Ovary (tissue), 9 donors: ENCODE measurements around the gene SERPINI2. TPM values are rescaled to one million over a fixed set of nuclear protein-coding genes. Genes with fewer than 3 reads are reported as not detected.

Source experiments
- DNase-seq, 5 donors: peaks; one replicate each; pipeline ENCODE4 v3.0.0-alpha.2; 2019 to 2020
- H3K27ac ChIP-seq, 2 donors: fragments of 200-600 bp; one replicate each; pipeline versions ENCODE4 v1.5.1 to v1.8.0; 2019 to 2022
- H3K27me3 ChIP-seq: fragments of 200-600 bp; one replicate; pipeline ENCODE4 v1.8.0; 2022
- H3K36me3 ChIP-seq: fragments of 200-600 bp; sonication (generic); one replicate; pipeline ENCODE4 v1.5.1; 2019
- H3K4me1 ChIP-seq: one replicate; pipeline ENCODE4 v1.8.1; 2013; ENCODE audit warnings: mild to moderate bottlenecking, moderate library complexity; ENCODE audit not compliant: insufficient read depth
- H3K4me3 ChIP-seq: fragments of 200-600 bp; sonication (generic); one replicate; pipeline ENCODE4 v1.5.1; 2017
- H3K9me3 ChIP-seq, 2 donors: fragments of 200-600 bp in 1 of 2; sonication (generic) in 1 of 2; one replicate each; pipeline versions ENCODE4 v1.5.1 to v1.8.1; 2013 to 2019; ENCODE audit warnings: mild to moderate bottlenecking in 1 of 2, moderate library complexity in 1 of 2
- CTCF ChIP-seq, 3 donors: fragments of 450-650 bp in 2 of 3; fragments of 200-600 bp in 1 of 3; IDR thresholded peaks; one replicate each; pipeline versions ENCODE4 v1.5.1 to v1.8.0; 2016 to 2022; ENCODE audit warnings: antibody characterized with exemption in 3 of 3, mild to moderate bottlenecking in 1 of 3
- EP300 ChIP-seq: sonication (generic); formaldehyde crosslinking; IDR thresholded peaks from one replicate; pipeline ENCODE4 v1.6.1; 2017; ENCODE audit warnings: antibody characterized with exemption
- POLR2A ChIP-seq: fragments of 450-650 bp; IDR thresholded peaks from one replicate; pipeline ENCODE4 v1.6.1; 2017; ENCODE audit warnings: antibody characterized with exemption, mild to moderate bottlenecking, moderate library complexity
- WGBS, 3 donors: extraction: QIAGEN DNeasy Blood & Tissue Kit in 1 of 3; methylation state at CpG; one replicate each; pipeline versions ENCODE4 v1.1.5 to v1.1.7; 2013 to 2017; 5-methylcytosine and 5-hydroxymethylcytosine counted together
- intact Hi-C, 4 donors: fragments of 100-400 bp; cut with DNase I; formaldehyde crosslinking; loops; one replicate each; pipeline versions ENCODE4 v1.11.0 to v1.15.1; 2022 to 2023
- polyA plus RNA-seq, 2 donors: library from polyadenylated mRNA; stranded (reverse); fragments of 200-250 nt in 1 of 2; fragments of 350-450 nt in 1 of 2; fragmentation: Illumina TruSeq in 1 of 2; extraction: RNeasy Lipid Tissue Mini Kit (QIAGEN cat#74804) in 1 of 2; gene quantifications; one replicate each; pipeline ENCODE4 v1.2.3, GENCODE V29; 2013 to 2014
- total RNA-seq, 7 donors: library from RNA; depleted of rRNA in 2 of 7; stranded (reverse); fragments of >200 nt in 2 of 7; fragmentation: NEBNext Ultra II Directional in 3 of 7; extraction: Animal tissue kit (Norgen Biotek cat#: 25700) in 3 of 7; gene quantifications; one replicate each; pipeline versions ENCODE4 v1.1.0 to v1.2.4, GENCODE V29; 2016 to 2023
- donor health status: DM: no; HTN: no; CAD: no; lungs with moderate emphysema.
- donor health status: DM: no; HTN: no; CAD: no.
- donor health status: Bipolar disorder and iron deficiency.
- donor health status: DM: yes; HTN: yes; CAD: no.
- donor health status: DM: no; HTN: no; CAD: no.
- donor health status: DM: yes; HTN: yes; CAD: no.

SERPINI2 gene
- total and polyA plus RNA-seq, 9 donors: 0.20 to 8.8 (median 0.33) TPM; not detected in 4

- no peak for DNase-seq
- Histone ChIP-seq H3K27ac (no peak overlapping the region), H3K4me3 (no peak overlapping the region), H3K27me3 (no peaks in the 10 kb centered on the region), H3K9me3 (no peaks in the 10 kb centered on the region), H3K4me1 (no peaks in the 10 kb centered on the region), H3K36me3 (no peaks in the 10 kb centered on the region)
- intact Hi-C loops: no loop called here
- TF ChIP-seq EP300: no peak
- no peak for TF ChIP-seq POLR2A
- TF ChIP-seq CTCF (IDR thresholded peaks at IDR 0.05): no peak
These were observed 6.9 kb downstream of the SERPINI2 start for GRCh38 chr3:167466966-167467365.

GRCh38 chr3:167456157-167456799 is 17.6 kb downstream of the SERPINI2 start:
- Histone ChIP-seq H3K27ac (no peak overlapping the region), H3K4me1 (no peaks in the 10 kb centered on the region), H3K9me3 (no peaks in the 10 kb centered on the region), H3K27me3 (no peaks in the 10 kb centered on the region), H3K4me3 (no peak overlapping the region), H3K36me3 (no peaks in the 10 kb centered on the region)
- no peak for DNase-seq
- intact Hi-C loops: no loop called here
- TF ChIP-seq EP300 (no peak), POLR2A (no peak), CTCF (IDR thresholded peaks at IDR 0.05) (no peak)
- 49 to 67% (median 50%) methylated on average over 6 of the region's 6 CpGs for WGBS, 3 donors

- TF ChIP-seq POLR2A (no peak), CTCF (IDR thresholded peaks at IDR 0.05) (no peak), EP300 (no peak)
- H3K27ac ChIP-seq: no peak overlapping the region
- no peaks in the 10 kb centered on the region for H3K9me3 ChIP-seq
- WGBS, 3 donors: 87 to 91% (median 89%) methylated on average over 2 of the region's 2 CpGs
- no peaks in the 10 kb centered on the region for H3K36me3 ChIP-seq
- DNase-seq: no peak
- intact Hi-C loops: no loop called here
- no peaks in the 10 kb centered on the region for H3K4me1 ChIP-seq
- no peak overlapping the region for H3K4me3 ChIP-seq
- H3K27me3 ChIP-seq: no peaks in the 10 kb centered on the region
These were observed 20.0 kb downstream of the SERPINI2 start for GRCh38 chr3:167453815-167454214.

- Histone ChIP-seq H3K4me1 (no peaks in the 10 kb centered on the region), H3K27me3 (no peaks in the 10 kb centered on the region), H3K27ac (no peak overlapping the region), H3K36me3 (no peaks in the 10 kb centered on the region), H3K4me3 (no peak overlapping the region), H3K9me3 (no peaks in the 10 kb centered on the region)
- no peak for DNase-seq
- TF ChIP-seq POLR2A (no peak), CTCF (IDR thresholded peaks at IDR 0.05) (no peak), EP300 (no peak)
- intact Hi-C loops: loop anchor here in 1 of 4 donors (2.0 kb wide), 1 partner anchor 218 kb away; no protein-coding TSS in a partner anchor
- whole genome bisulfite sequencing, 3 donors: 0 to 87% (median 46%) methylated on average over 1 of the region's 1 CpG
These were observed 22.6 kb downstream of the SERPINI2 start for GRCh38 chr3:167451282-167451681.
